H1 (cell line): ENCODE measurements around the gene HSDL2. TPM values are rescaled to one million over a fixed set of nuclear protein-coding genes. Genes with fewer than 3 reads are reported as not detected.

ENCODE experiments used
- CTCF ChIA-PET: fragments of 300-600 bp; sonication (Branson Sonifier 250); formaldehyde crosslinking; loops from one replicate; lab custom pipeline; 2021; ENCODE audit not compliant: partially characterized antibody; lab: Charles Lee
- POLR2A ChIA-PET: fragments of 300-600 bp; sonication (Branson Sonifier 250); formaldehyde crosslinking; loops from one replicate; lab custom pipeline; 2021; ENCODE audit warnings: inconsistent platforms; ENCODE audit not compliant: partially characterized antibody; lab: Charles Lee
- DNase-seq, 2 experiments: peaks; one replicate each; pipeline versions ENCODE4 v3.0.0 to v3.0.0-alpha.2; 2010 to 2022; ENCODE audit warnings: low spot score in 2 of 2, low read depth in 1 of 2, mixed read lengths in 1 of 2
- FAIRE-seq: peaks from 2 replicates; lab custom pipeline; 2011; peaks lifted over from hg19 to GRCh38; lab: Jason Lieb, UNC
- H2AFZ ChIP-seq: 2 replicates; pipeline ENCODE4 v1.8.1; 2012; ENCODE audit warnings: low read length, inconsistent platforms
- H2AK5ac ChIP-seq: 2 replicates; pipeline ENCODE4 v1.6.1; 2013; ENCODE audit warnings: low read depth, low read length
- H2BK120ac ChIP-seq: replicated peaks from 2 replicates; pipeline ENCODE3; 2013; ENCODE audit warnings: low read depth, low read length, inconsistent platforms
- H2BK12ac ChIP-seq: 2 replicates; pipeline ENCODE4 v1.6.1; 2013; ENCODE audit warnings: low read depth, low read length
- H2BK15ac ChIP-seq: 2 replicates; pipeline ENCODE4 v1.6.1; 2013; ENCODE audit warnings: low read length
- H2BK20ac ChIP-seq: 2 replicates; pipeline ENCODE4 v1.6.1; 2013; ENCODE audit warnings: low read length
- H2BK5ac ChIP-seq: 2 replicates; pipeline ENCODE4 v1.6.1; 2013; ENCODE audit warnings: low read depth, low read length
- H3K14ac ChIP-seq: 2 replicates; pipeline ENCODE4 v1.6.1; 2013; ENCODE audit warnings: inconsistent platforms; ENCODE audit not compliant: insufficient read length
- H3K18ac ChIP-seq: 2 replicates; pipeline ENCODE4 v1.6.1; 2013; ENCODE audit warnings: low read length; ENCODE audit errors: extremely low read depth
- H3K23ac ChIP-seq: 2 replicates; pipeline ENCODE4 v1.6.1; 2013; ENCODE audit warnings: inconsistent platforms; ENCODE audit not compliant: insufficient read length
- H3K23me2 ChIP-seq: 2 replicates; pipeline ENCODE4 v1.6.1; 2013; ENCODE audit warnings: low read depth, low read length
- H3K27ac ChIP-seq: 2 replicates; pipeline ENCODE4 v1.6.1; 2011; ENCODE audit warnings: low read depth, low read length, inconsistent platforms
- H3K27me3 ChIP-seq, 4 experiments: replicated peaks in 1 of 4; 1 replicate in 1 of 4; 2 replicates in 3 of 4; pipeline versions ENCODE4 v1.6.1 to v1.8.1; 2011 to 2013; ENCODE audit warnings: low read length in 3 of 4, mild to moderate bottlenecking in 3 of 4, inconsistent platforms in 2 of 4, mixed read lengths in 2 of 4, moderate library complexity in 1 of 4; ENCODE audit not compliant: control insufficient read depth in 3 of 4, insufficient read depth in 3 of 4; ENCODE audit errors: extremely low read depth in 1 of 4
- H3K36me3 ChIP-seq, 4 experiments: 2 replicates each; pipeline versions ENCODE4 v1.6.1 to v1.8.1; 2011 to 2013; ENCODE audit warnings: mild to moderate bottlenecking in 4 of 4, low read length in 3 of 4, moderate library complexity in 2 of 4, control low read depth in 1 of 4, inconsistent platforms in 1 of 4; ENCODE audit not compliant: insufficient read depth in 4 of 4, control insufficient read depth in 2 of 4
- H3K4ac ChIP-seq: replicated peaks from 2 replicates; pipeline ENCODE3; 2013; ENCODE audit warnings: low read length, low read depth, mixed read lengths, inconsistent platforms; ENCODE audit not compliant: insufficient read length
- H3K4me1 ChIP-seq, 4 experiments: replicated peaks in 1 of 4; 1 replicate in 1 of 4; 2 replicates in 3 of 4; pipeline versions ENCODE4 v1.6.1 to v1.8.1; 2011 to 2013; ENCODE audit warnings: low read length in 3 of 4, inconsistent platforms in 2 of 4, mixed read lengths in 1 of 4; ENCODE audit not compliant: insufficient read depth in 4 of 4, control insufficient read depth in 3 of 4
- H3K4me2 ChIP-seq, 2 experiments: 2 replicates each; pipeline versions ENCODE4 v1.6.1 to v1.8.1; 2011 to 2013; ENCODE audit warnings: low read depth in 2 of 2, low read length in 2 of 2, control low read depth in 1 of 2, inconsistent platforms in 1 of 2, mild to moderate bottlenecking in 1 of 2; ENCODE audit not compliant: insufficient read depth in 1 of 2
- H3K4me3 ChIP-seq, 4 experiments: fragments of 200-600, 300-600 bp in 1 of 4; sonication (generic), shearing (Covaris generic), sonication (Bioruptor Twin) in 1 of 4; 2 replicates each; pipeline versions ENCODE4 v1.5.1 to v1.8.1; 2011 to 2016; ENCODE audit warnings: low read length in 4 of 4, low read depth in 3 of 4, control low read depth in 2 of 4, inconsistent platforms in 2 of 4, mild to moderate bottlenecking in 2 of 4, mixed read lengths in 1 of 4, moderate library complexity in 1 of 4; ENCODE audit not compliant: insufficient read depth in 2 of 4; ENCODE audit errors: extremely low read depth in 1 of 4
- H3K56ac ChIP-seq: replicated peaks from 2 replicates; pipeline ENCODE3; 2013; ENCODE audit warnings: low read depth, mild to moderate bottlenecking, mixed read lengths, low read length, inconsistent platforms; ENCODE audit not compliant: insufficient read length
- H3K79me1 ChIP-seq: 2 replicates; pipeline ENCODE4 v1.6.1; 2013; ENCODE audit warnings: low read depth, low read length, control low read depth
- H3K79me2 ChIP-seq, 2 experiments: 2 replicates each; pipeline versions ENCODE4 v1.6.1 to v1.8.1; 2012 to 2013; ENCODE audit warnings: low read length in 2 of 2, mild to moderate bottlenecking in 2 of 2, inconsistent platforms in 1 of 2; ENCODE audit not compliant: insufficient read depth in 2 of 2, control insufficient read depth in 1 of 2
- H3K9ac ChIP-seq, 4 experiments: replicated peaks in 1 of 4; 1 replicate in 1 of 4; 2 replicates in 3 of 4; pipeline versions ENCODE4 v1.6.1 to v1.8.1; 2011 to 2013; ENCODE audit warnings: low read depth in 3 of 4, low read length in 3 of 4, control low read depth in 2 of 4, mild to moderate bottlenecking in 2 of 4, moderate library complexity in 2 of 4, inconsistent platforms in 1 of 4; ENCODE audit errors: extremely low read depth in 1 of 4
- H3K9me3 ChIP-seq, 2 experiments: 2 replicates each; pipeline versions ENCODE4 v1.6.1 to v1.8.1; 2012 to 2013; ENCODE audit warnings: mild to moderate bottlenecking in 2 of 2, moderate library complexity in 2 of 2, control low read depth in 1 of 2, inconsistent platforms in 1 of 2, low read depth in 1 of 2, low read length in 1 of 2, mixed read lengths in 1 of 2; ENCODE audit not compliant: insufficient read depth in 2 of 2
- H4K20me1 ChIP-seq, 2 experiments: replicated peaks in 1 of 2; 2 replicates each; pipeline versions ENCODE3 to v1.8.1; 2011 to 2013; ENCODE audit warnings: inconsistent platforms in 2 of 2, low read length in 2 of 2, mild to moderate bottlenecking in 1 of 2; ENCODE audit not compliant: insufficient read depth in 2 of 2, control insufficient read depth in 1 of 2
- H4K5ac ChIP-seq: 2 replicates; pipeline ENCODE4 v1.6.1; 2013; ENCODE audit warnings: low read length, low read depth, mixed read lengths, inconsistent platforms; ENCODE audit not compliant: insufficient read length
- H4K8ac ChIP-seq: 2 replicates; pipeline ENCODE4 v1.8.0; 2013; ENCODE audit warnings: mild to moderate bottlenecking, moderate library complexity, low read length, inconsistent platforms; ENCODE audit not compliant: insufficient read depth; ENCODE audit errors: extremely low read depth
- H4K91ac ChIP-seq: replicated peaks from 2 replicates; pipeline ENCODE3; 2013; ENCODE audit warnings: low read length, mixed read lengths, inconsistent platforms; ENCODE audit not compliant: insufficient read length
- BACH1 ChIP-seq: IDR thresholded peaks from 2 replicates; pipeline ENCODE4 v1.6.1; 2012; ENCODE audit warnings: low read length, improper control_type of control experiment
- EP300 ChIP-seq, 2 experiments: IDR thresholded peaks; 1 replicate in 1 of 2; 2 replicates in 1 of 2; pipeline ENCODE4 v1.6.1; 2011 to 2012; ENCODE audit warnings: low read depth in 2 of 2, low read length in 2 of 2, mild to moderate bottlenecking in 2 of 2, borderline replicate concordance in 1 of 2, inconsistent platforms in 1 of 2, moderate library complexity in 1 of 2
- EZH2 ChIP-seq: fragments of 200-600 bp; sonication (generic); IDR thresholded peaks from 2 replicates; pipeline ENCODE4 v1.7.1; 2012; ENCODE audit warnings: low read depth, mild to moderate bottlenecking, moderate library complexity, low read length, inconsistent platforms; ENCODE audit not compliant: severe bottlenecking
- TAF7 ChIP-seq: optimal IDR thresholded peaks from 2 replicates; pipeline ENCODE3; 2011; ENCODE audit warnings: low read depth, mild to moderate bottlenecking, inconsistent platforms, low read length, moderate library complexity, borderline replicate concordance
- WGBS, 2 experiments: shearing (Covaris generic) in 1 of 2; methylation state at CpG; one replicate each; pipeline versions ENCODE4 v1.1.6 to v1.1.7; 2013 to 2015; ENCODE audit warnings: low lambda C conversion rate in 2 of 2, mixed read lengths in 2 of 2, inconsistent platforms in 1 of 2, low coverage in 1 of 2, missing lambda C conversion rate in 1 of 2; ENCODE audit not compliant: insufficient replicate concordance in 2 of 2, insufficient coverage in 1 of 2, insufficient read length in 1 of 2; ENCODE audit errors: extremely low coverage in 1 of 2, missing lambda C conversion rate in 1 of 2; 5-methylcytosine and 5-hydroxymethylcytosine counted together
- polyA plus RNA-seq, 7 experiments: library from polyadenylated mRNA; depleted of rRNA in 3 of 7; stranded (reverse) in 5 of 7; unstranded in 2 of 7; fragments of >200 nt in 5 of 7; fragments of 200-250 nt in 2 of 7; gene quantifications; 1 replicate in 5 of 7; 2 replicates in 1 of 7; 4 replicates in 1 of 7; pipeline versions ENCODE4 v1.2.1 to v1.2.3, GENCODE V29; 2011 to 2013; ENCODE audit warnings: missing spikeins in 2 of 7, mixed read lengths in 2 of 7
- total RNA-seq: library from RNA; stranded (reverse); fragmentation: NEBNext Ultra II Directional; extraction: Animal tissue kit (Norgen Biotek cat#: 25700); gene quantifications from 2 replicates; pipeline ENCODE4 v1.2.1, GENCODE V29; 2021

HSDL2 gene
- total and polyA plus RNA-seq, 2 of the 8 experiments (the other 6 are each of a cell fraction or from before 2014, with no cell fraction given): 6.6 to 15.4 TPM

GRCh38 chr9:112430006-112430522 is 50.2 kb downstream of the HSDL2 start:
- no peaks in the 10 kb centered on the region for H3K9me3 ChIP-seq
- no peaks in the 10 kb centered on the region for H3K79me2 ChIP-seq
- no peak overlapping the region for H3K14ac ChIP-seq
- H3K23me2 ChIP-seq: peaks cover 2% of the 10 kb centered on the region; the same call in 1 of the 2 replicates
- H2BK5ac ChIP-seq: no peak overlapping the region
- no peaks in the 10 kb centered on the region for H3K79me1 ChIP-seq
- H2AK5ac ChIP-seq: no peak overlapping the region
- no peaks in the 10 kb centered on the region for H3K36me3 ChIP-seq
- H3K4me1 ChIP-seq: no peaks in the 10 kb centered on the region
- no peak overlapping the region for H4K91ac ChIP-seq
- no peak overlapping the region for H3K23ac ChIP-seq
- no peak overlapping the region for H2BK120ac ChIP-seq
- H3K56ac ChIP-seq: no peak overlapping the region
- no peak overlapping the region for H3K18ac ChIP-seq
- ChIA-PET POLR2A (no interaction called here), CTCF (interaction anchor here (0.5 to 0.8 kb wide), 2 partner anchors 9 to 785 kb away, joined by 3 to 4 read pairs; no protein-coding TSS in a partner anchor)
- H2BK12ac ChIP-seq: no peak overlapping the region
- H2AFZ ChIP-seq: no peak overlapping the region
- H4K5ac ChIP-seq: no peak overlapping the region
- FAIRE-seq: no peak
- no peak overlapping the region for H3K4me2 ChIP-seq
- no peak overlapping the region for H3K4me3 ChIP-seq
- H3K27ac ChIP-seq: no peak overlapping the region
- H3K27me3 ChIP-seq: no peaks in the 10 kb centered on the region
- no peak overlapping the region for H4K8ac ChIP-seq
- H2BK20ac ChIP-seq: no peak overlapping the region
- no peak for DNase-seq
- H3K9ac ChIP-seq: no peak overlapping the region
- no peak overlapping the region for H3K4ac ChIP-seq
- TF ChIP-seq EZH2 (no peak), TAF7 (no peak), BACH1 (no peak), EP300 (IDR thresholded peaks at IDR 0.05; ENCODE audit: borderline replicate concordance in 1 of 2, low read depth in 2 of 2, low read length in 2 of 2) (no peak)
- WGBS, 2 experiments: 91% methylated on average over 6 of the region's 6 CpGs; no CpG with 5 or more reads in 1 of the 2 experiments
- no peak overlapping the region for H2BK15ac ChIP-seq
- H4K20me1 ChIP-seq: no peaks in the 10 kb centered on the region
